Measurements from ENCODE around the gene CSNK2B.

DNA sequence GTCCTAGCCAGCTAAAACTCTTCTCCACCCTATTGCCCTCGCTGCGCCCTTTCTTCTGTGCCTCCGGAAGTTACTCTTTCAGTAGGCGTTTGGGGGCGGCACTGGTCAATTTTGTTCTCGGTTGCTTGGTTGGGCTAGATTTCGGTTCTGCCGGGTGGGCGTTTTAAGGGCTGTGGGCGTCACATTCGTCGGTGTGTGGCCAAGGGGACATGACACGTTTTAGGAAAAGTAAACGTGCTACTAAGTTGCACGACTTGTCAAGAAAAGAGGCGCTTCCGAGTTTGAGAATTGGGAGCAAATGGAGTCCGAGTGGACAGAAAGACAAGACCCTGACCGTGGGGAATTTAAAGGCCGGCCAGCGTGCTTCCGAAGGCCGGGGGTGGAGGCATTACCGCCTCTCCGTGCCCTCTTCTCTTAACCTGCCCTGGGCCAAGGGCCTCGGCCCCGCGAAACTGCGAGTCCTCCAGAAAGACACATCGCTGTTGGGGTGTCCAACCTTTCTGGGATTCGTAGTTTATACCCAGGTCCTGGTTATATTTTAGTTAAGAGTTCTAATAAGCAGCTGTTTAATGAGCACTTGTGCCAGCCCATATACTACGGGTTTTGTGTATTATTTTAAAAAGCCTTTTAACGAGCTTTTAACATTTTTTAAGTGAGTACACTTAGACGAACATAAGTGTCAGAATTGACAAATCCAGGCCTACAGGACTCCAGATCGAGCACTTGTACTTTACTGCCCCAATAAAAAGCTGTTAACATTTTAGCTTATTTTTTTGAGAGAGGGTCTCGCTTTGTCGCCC is 12.8 kb upstream of the CSNK2B start:
- TF ChIP-seq, protein P1, sequence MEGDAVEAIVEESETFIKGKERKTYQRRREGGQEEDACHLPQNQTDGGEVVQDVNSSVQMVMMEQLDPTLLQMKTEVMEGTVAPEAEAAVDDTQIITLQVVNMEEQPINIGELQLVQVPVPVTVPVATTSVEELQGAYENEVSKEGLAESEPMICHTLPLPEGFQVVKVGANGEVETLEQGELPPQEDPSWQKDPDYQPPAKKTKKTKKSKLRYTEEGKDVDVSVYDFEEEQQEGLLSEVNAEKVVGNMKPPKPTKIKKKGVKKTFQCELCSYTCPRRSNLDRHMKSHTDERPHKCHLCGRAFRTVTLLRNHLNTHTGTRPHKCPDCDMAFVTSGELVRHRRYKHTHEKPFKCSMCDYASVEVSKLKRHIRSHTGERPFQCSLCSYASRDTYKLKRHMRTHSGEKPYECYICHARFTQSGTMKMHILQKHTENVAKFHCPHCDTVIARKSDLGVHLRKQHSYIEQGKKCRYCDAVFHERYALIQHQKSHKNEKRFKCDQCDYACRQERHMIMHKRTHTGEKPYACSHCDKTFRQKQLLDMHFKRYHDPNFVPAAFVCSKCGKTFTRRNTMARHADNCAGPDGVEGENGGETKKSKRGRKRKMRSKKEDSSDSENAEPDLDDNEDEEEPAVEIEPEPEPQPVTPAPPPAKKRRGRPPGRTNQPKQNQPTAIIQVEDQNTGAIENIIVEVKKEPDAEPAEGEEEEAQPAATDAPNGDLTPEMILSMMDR (conservative IDR thresholded peaks at IDR 0.05; ENCODE audit: low read depth, low read length), result 0 out of 2 replicates have a peak, but pooled peaks have one; percentile 22
- no peak for TF ChIP-seq EZH2 (IDR thresholded peaks at IDR 0.05; ENCODE audit: low read length, unreplicated experiment)
